ENCODE measurements around the gene KLHL21. TPM values are rescaled to one million over a fixed set of nuclear protein-coding genes. Genes with fewer than 3 reads are reported as not detected.

KLHL21 gene
- total and polyA plus RNA-seq, 10 of the 15 experiments (the other 5 are each of a cell fraction or from before 2014, with no cell fraction given), result 0.76 to 12.2 (median 5.2) TPM

DNA sequence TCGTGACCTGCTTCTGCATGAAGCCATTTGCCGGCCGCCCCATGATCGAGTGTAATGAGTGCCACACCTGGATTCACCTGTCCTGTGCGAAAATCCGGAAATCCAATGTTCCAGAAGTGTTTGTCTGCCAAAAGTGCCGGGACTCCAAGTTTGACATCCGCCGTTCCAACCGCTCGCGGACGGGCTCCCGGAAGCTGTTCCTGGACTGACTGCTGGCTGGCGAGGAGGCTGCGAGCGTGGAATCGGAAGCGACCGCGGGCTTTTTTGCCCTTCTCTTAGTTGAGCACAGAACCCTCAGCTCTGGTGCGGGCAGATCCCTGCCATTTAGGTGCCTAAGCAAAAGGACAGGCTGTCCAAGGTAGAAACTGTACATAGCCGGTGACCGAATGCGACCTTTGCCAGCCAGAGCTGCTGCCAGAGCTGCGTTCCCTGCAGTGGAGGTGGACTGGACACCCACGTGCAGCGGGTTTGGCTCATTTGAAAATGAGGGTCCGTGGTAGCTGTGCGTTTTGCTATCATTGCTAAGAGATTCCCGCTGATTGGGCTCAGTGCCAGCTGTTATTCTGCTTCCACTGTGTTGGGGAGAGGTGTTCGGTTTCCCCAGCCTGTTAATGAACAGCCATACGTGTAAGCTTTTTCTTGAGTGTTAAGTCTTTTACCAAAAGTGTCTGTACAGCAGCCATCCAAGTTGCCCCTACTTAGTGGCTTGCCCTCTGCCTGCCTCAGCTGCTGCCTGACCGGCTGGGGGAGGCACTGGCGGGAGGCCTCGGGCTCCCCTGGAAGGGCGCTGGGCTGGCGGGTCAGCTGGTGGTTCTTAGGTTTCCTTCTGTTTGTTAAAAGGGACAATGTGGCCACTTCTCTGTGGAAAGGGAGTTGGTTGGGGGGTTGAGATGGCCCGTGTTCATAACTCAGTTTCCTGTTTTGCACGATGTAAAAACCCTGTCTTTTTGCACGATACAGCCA is 19.0 kb upstream of the KLHL21 start:
- ChIA-PET RAD21 (ENCODE audit: unreplicated experiment) (no interaction called here), SMC1A (ENCODE audit: uncharacterized antibody, unreplicated experiment) (interaction anchor here (2.1 kb wide), 1 partner anchor 42 kb away, joined by 5 read pairs; the partner anchor contains the start of gene ZBTB48)

More for the DNA sequence above, 19.0 kb upstream of the KLHL21 start:
- BruUV-seq (replicated peaks), result TSS peak; percentile 29
- H3K4me1 ChIP-seq (ENCODE audit: control insufficient read depth, insufficient read depth, low read length), result peaks cover 9% of the 10 kb centered on the region
- H4K20me1 ChIP-seq (ENCODE audit: control insufficient read depth, insufficient read depth), result no peaks in the 10 kb centered on the region
- intact Hi-C loops (cut with micrococcal nuclease; ENCODE audit: unreplicated experiment), result no loop called here
- TF ChIP-seq EED (IDR thresholded peaks at IDR 0.05; ENCODE audit: low read depth) (no peak), EZH2 (IDR thresholded peaks at IDR 0.05; ENCODE audit: borderline replicate concordance, control insufficient read depth, low read depth, low read length) (no peak), CHD1 (IDR thresholded peaks at IDR 0.05; ENCODE audit: low read depth, low read length) (no peak), LARP7 (IDR thresholded peaks at IDR 0.05) (no peak), PBX3 (IDR thresholded peaks at IDR 0.05; ENCODE audit: insufficient replicate concordance, low read depth, low read length) (no peak), BCL11A (IDR thresholded peaks at IDR 0.05; ENCODE audit: low read depth, low read length) (no peak), POLR2AphosphoS5 (IDR thresholded peaks at IDR 0.05; ENCODE audit: low read length) (no peak), NFIC (IDR thresholded peaks at IDR 0.05; ENCODE audit: low read depth, low read length) (no peak), ZNF207 (IDR thresholded peaks at IDR 0.05; ENCODE audit: borderline replicate concordance) (no peak)
- TF ChIP-seq, protein P1, sequence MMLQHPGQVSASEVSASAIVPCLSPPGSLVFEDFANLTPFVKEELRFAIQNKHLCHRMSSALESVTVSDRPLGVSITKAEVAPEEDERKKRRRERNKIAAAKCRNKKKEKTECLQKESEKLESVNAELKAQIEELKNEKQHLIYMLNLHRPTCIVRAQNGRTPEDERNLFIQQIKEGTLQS (IDR thresholded peaks at IDR 0.05; ENCODE audit: borderline replicate concordance, extremely low read depth, low read depth, low read length), result no peak
- TF ChIP-seq, protein P2, sequence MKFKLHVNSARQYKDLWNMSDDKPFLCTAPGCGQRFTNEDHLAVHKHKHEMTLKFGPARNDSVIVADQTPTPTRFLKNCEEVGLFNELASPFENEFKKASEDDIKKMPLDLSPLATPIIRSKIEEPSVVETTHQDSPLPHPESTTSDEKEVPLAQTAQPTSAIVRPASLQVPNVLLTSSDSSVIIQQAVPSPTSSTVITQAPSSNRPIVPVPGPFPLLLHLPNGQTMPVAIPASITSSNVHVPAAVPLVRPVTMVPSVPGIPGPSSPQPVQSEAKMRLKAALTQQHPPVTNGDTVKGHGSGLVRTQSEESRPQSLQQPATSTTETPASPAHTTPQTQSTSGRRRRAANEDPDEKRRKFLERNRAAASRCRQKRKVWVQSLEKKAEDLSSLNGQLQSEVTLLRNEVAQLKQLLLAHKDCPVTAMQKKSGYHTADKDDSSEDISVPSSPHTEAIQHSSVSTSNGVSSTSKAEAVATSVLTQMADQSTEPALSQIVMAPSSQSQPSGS (IDR thresholded peaks at IDR 0.05; ENCODE audit: low read length), result no peak
- ATAC-seq (no peak), DNase-seq (ENCODE audit: low read depth, low spot score) (no peak), FAIRE-seq (no peak)
- H3K27ac ChIP-seq (ENCODE audit: control insufficient read depth, insufficient read depth), result no peak overlapping the region
- peaks cover 9 to 19% of the 10 kb centered on the region in 2 experiments; a peak in 3 of 4 replicates for H3K36me3 ChIP-seq (ENCODE audit: control insufficient read depth in 2 of 2, insufficient read depth in 2 of 2, low read length in 1 of 2)
- H3K27me3 ChIP-seq (replicated peaks in 1 of 2; ENCODE audit: control insufficient read depth in 2 of 2, insufficient read depth in 2 of 2, low read length in 1 of 2), result no peaks in the 10 kb centered on the region
- no peak overlapping the region for H3K4me3 ChIP-seq
- ChIA-PET POLR2A (interaction anchor here (1.6 kb wide), 1 partner anchor 20 kb away, joined by 4 read pairs; no protein-coding TSS in a partner anchor), CTCF (interaction anchor here (1.4 to 2.2 kb wide), 2 partner anchors 41 to 67 kb away, joined by 4 to 5 read pairs; partner anchors contain the start of genes NOL9 and TAS1R1)
- H2AFZ ChIP-seq (ENCODE audit: control insufficient read depth, low read depth, low read length), result no peak overlapping the region
- H3K9ac ChIP-seq (ENCODE audit: control insufficient read depth, insufficient read depth, low read length), result no peak overlapping the region
- H3K79me2 ChIP-seq (ENCODE audit: control insufficient read depth, insufficient read depth, low read length), result peaks cover 15% of the 10 kb centered on the region
- no peak overlapping the region for H3K4me2 ChIP-seq (ENCODE audit: control insufficient read depth, insufficient read depth)
- 96% methylated on average over 41 of the region's 41 CpGs for WGBS (ENCODE audit: insufficient coverage, insufficient replicate concordance, low lambda C conversion rate, missing lambda C conversion rate)
- H3K9me3 ChIP-seq (replicated peaks; ENCODE audit: control insufficient read depth, insufficient read depth, low read length), result no peaks in the 10 kb centered on the region
- in situ Hi-C loops (cut with MboI), result no loop called here

Data from GM12878 (cell line).